ENCODE results near the gene WBP4. TPM values are rescaled to one million over a fixed set of nuclear protein-coding genes. Genes with fewer than 3 reads are reported as not detected.

The WBP4 gene
- total RNA-seq, 1 experiment from 2014 or later = 16.0 TPM

GRCh38 chr13:41054212-41054877 lies 7.0 kb upstream of the WBP4 start:
- Mint-ChIP-seq H3K27ac (ENCODE audit: low read depth, unreplicated experiment) (peak overlapping the region; percentile 83), H3K4me3 (ENCODE audit: unreplicated experiment) (no peak overlapping the region), H3K4me1 (ENCODE audit: insufficient read depth, unreplicated experiment) (peaks cover 52% of the 10 kb centered on the region), H3K27me3 (ENCODE audit: insufficient read depth, unreplicated experiment) (no peaks in the 10 kb centered on the region), H3K36me3 (ENCODE audit: insufficient read depth, unreplicated experiment) (peaks cover 6% of the 10 kb centered on the region), H3K9me3 (ENCODE audit: unreplicated experiment) (peaks cover 5% of the 10 kb centered on the region)
- CTCF ChIA-PET = interaction anchor here (0.6 to 2.6 kb wide), 25 partner anchors 10 to 341 kb away, joined by 3 to 9 read pairs (median 4); partner anchors contain the start of gene ELF1
- peak; percentile 50 for TF ChIP-seq CTCF (IDR thresholded peaks at IDR 0.05; ENCODE audit: unreplicated experiment)
- intact Hi-C loops (cut with micrococcal nuclease) = no loop called here
- peak; percentile 78 for DNase-seq (ENCODE audit: unreplicated experiment)
- no TSS peak for BruUV-seq (replicated peaks)
- POLR2A ChIA-PET = interaction anchor here (0.8 to 9.0 kb wide), 9 partner anchors 9 to 276 kb away, joined by 3 to 283 read pairs (median 3); partner anchors contain the start of genes ELF1, NAA16 and SLC25A15

- POLR2A ChIA-PET = interaction anchor here (0.9 to 9.0 kb wide), 5 partner anchors 8 to 266 kb away, joined by 3 to 283 read pairs (median 4); partner anchors contain the start of genes ELF1, NAA16 and SLC25A15
- H3K4me3 Mint-ChIP-seq (ENCODE audit: unreplicated experiment) = no peak overlapping the region
- no peak for TF ChIP-seq CTCF (IDR thresholded peaks at IDR 0.05; ENCODE audit: unreplicated experiment)
- peaks cover 47% of the 10 kb centered on the region for H3K4me1 Mint-ChIP-seq (ENCODE audit: insufficient read depth, unreplicated experiment)
- H3K27me3 Mint-ChIP-seq (ENCODE audit: insufficient read depth, unreplicated experiment) = no peaks in the 10 kb centered on the region
- no peak for DNase-seq (ENCODE audit: unreplicated experiment)
- intact Hi-C loops (cut with micrococcal nuclease) = loop anchor here (5.0 kb wide), 1 partner anchor 268 kb away; the partner anchor contains the start of gene SLC25A15
- peaks cover 12% of the 10 kb centered on the region for H3K36me3 Mint-ChIP-seq (ENCODE audit: insufficient read depth, unreplicated experiment)
- no TSS peak for BruUV-seq (replicated peaks)
- CTCF ChIA-PET = interaction anchor here (0.6 to 2.6 kb wide), 28 partner anchors 10 to 1677 kb away, joined by 3 to 9 read pairs (median 4); no protein-coding TSS in a partner anchor
- H3K9me3 Mint-ChIP-seq (ENCODE audit: unreplicated experiment) = no peaks in the 10 kb centered on the region
- H3K27ac Mint-ChIP-seq (ENCODE audit: low read depth, unreplicated experiment) = peak overlapping the region; percentile 61
Measured at GRCh38 chr13:41054919-41055619, 6.2 kb upstream of the WBP4 start.

DNA sequence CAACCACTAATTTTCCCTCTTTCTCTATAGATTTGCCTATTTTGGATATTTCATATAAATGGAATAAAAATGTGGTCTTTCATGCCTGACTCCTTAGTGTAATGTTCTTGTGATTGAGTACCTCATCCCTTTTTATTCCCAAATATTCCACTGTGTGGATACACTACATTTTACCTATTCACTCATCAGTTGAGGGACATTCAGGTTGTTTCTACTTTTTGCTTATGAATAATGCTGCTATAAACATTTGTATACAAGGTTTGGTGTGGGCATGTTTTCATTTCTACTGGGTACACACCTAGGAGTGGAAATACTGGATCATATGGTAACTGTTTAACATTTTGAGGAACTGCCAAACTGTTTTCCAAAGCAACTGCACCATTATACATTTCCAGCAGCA lies 5.1 kb upstream of the WBP4 start:
- intact Hi-C loops (cut with micrococcal nuclease) = loop anchor here (5.0 kb wide), 1 partner anchor 269 kb away; the partner anchor contains the start of gene SLC25A15
- TF ChIP-seq CTCF (IDR thresholded peaks at IDR 0.05; ENCODE audit: unreplicated experiment) = no peak
- H3K36me3 Mint-ChIP-seq (ENCODE audit: insufficient read depth, unreplicated experiment) = peaks cover 24% of the 10 kb centered on the region
- no peak overlapping the region for H3K27ac Mint-ChIP-seq (ENCODE audit: low read depth, unreplicated experiment)
- BruUV-seq (replicated peaks) = no TSS peak
- no peaks in the 10 kb centered on the region for H3K9me3 Mint-ChIP-seq (ENCODE audit: unreplicated experiment)
- ChIA-PET CTCF (interaction anchor here (0.6 to 1.5 kb wide), 4 partner anchors 17 to 921 kb away, joined by 3 to 6 read pairs (median 4); no protein-coding TSS in a partner anchor), POLR2A (interaction anchor here (1.4 to 9.0 kb wide), 2 partner anchors 40 to 48 kb away, joined by 3 to 283 read pairs; partner anchors contain the start of gene ELF1)
- H3K4me3 Mint-ChIP-seq (ENCODE audit: unreplicated experiment) = no peak overlapping the region
- no peak for DNase-seq (ENCODE audit: unreplicated experiment)
- peaks cover 41% of the 10 kb centered on the region for H3K4me1 Mint-ChIP-seq (ENCODE audit: insufficient read depth, unreplicated experiment)
- H3K27me3 Mint-ChIP-seq (ENCODE audit: insufficient read depth, unreplicated experiment) = no peaks in the 10 kb centered on the region

Data from MCF 10A (cell line).